ENCODE measurements around the gene SPEG. TPM values are rescaled to one million over a fixed set of nuclear protein-coding genes. Genes with fewer than 3 reads are reported as not detected.
"Not testable (repeated sequence)": the region's sequence is repeated elsewhere in the genome, so short reads cannot be mapped to it uniquely, and the experiment has no call there.

SPEG gene
- 0.32 and 0.75 TPM in 2 replicates for total RNA-seq

DNA sequence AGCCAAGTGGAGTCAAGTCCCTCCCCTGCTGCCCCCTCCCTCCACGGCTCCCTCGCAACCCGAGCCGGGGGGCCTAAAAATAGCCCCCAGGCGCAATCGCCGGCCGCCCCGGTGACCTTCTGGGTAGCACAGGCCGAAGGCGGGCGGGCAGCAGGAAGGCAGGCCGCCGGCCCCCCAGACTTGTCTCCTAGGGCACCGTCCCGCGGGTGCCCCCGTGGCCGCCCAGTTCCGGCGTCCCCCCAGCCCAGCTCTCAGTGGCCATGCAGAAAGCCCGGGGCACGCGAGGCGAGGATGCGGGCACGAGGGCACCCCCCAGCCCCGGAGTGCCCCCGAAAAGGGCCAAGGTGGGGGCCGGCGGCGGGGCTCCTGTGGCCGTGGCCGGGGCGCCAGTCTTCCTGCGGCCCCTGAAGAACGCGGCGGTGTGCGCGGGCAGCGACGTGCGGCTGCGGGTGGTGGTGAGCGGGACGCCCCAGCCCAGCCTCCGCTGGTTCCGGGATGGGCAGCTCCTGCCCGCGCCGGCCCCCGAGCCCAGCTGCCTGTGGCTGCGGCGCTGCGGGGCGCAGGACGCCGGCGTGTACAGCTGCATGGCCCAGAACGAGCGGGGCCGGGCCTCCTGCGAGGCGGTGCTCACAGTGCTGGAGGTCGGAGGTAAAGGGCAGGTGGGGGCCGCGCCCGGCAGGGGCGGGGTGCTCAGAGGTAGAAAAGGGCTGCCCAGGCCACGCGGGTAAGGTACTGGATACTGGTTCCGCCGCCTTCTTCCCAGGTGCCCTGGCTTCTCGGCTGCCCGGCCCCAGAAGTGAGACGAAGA, at the start of gene SPEG:
Gene SPEG, plus strand, starts transcription at position 126 of the 808 bp plus-strand sequence. Its CDS starts 135 bp downstream, at position 261.
- intact Hi-C loops (cut with micrococcal nuclease): loop anchor here (1.0 kb wide), 1 partner anchor 32 kb away; no protein-coding TSS in a partner anchor

- intact Hi-C loops (cut with micrococcal nuclease): loop anchor here (5.0 kb wide), 3 partner anchors 88 to 1168 kb away; partner anchors contain the start of genes ARPC2, CNOT9 and USP37
Measured at GRCh38 chr2:219384859-219385258, 49.8 kb upstream of the SPEG start.

DNA sequence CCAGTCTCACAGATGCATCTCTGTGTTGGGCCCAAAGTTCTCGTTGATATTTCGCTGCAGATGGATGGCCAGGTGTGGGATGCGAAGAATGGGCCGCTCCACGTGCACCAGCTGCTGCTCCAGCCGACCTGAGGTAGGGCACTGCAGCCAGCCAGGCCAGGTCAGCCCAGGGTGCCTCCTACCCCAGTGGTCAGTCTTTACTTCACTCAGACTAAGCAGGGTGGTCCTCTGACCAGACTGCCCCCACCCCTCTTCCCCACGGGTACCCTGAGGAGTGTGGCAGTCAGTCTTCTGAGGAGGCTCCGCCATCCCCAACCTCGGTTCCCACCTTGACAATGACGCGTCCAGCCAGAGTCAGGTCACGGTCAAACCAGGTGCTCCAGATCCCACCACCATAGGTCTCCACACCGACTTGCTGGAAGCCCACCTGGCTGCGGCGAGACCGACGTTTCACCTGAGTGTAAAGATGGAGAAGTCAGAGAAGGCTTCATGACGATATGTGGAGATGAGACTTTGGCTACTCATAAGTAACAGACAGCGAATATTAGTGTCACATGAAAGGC, 48.6 kb upstream of the SPEG start:
- intact Hi-C loops (cut with micrococcal nuclease): loop anchor here (5.0 kb wide), 3 partner anchors 89 to 1169 kb away; partner anchors contain the start of genes ARPC2, CNOT9 and USP37

- intact Hi-C loops (cut with micrococcal nuclease): loop anchor here (1.0 to 5.0 kb wide), 5 partner anchors 89 to 1169 kb away; partner anchors contain the start of genes ARPC2, CNOT9, TTLL4 and USP37
Measured at GRCh38 chr2:219386532-219387280, 47.9 kb upstream of the SPEG start.

- intact Hi-C loops (cut with micrococcal nuclease): loop anchor here (1.0 to 5.0 kb wide), 15 partner anchors 90 to 1170 kb away; partner anchors contain the start of genes ANKZF1, ARPC2, ATG9A and CHPF
Measured at GRCh38 chr2:219387306-219388120, 47.1 kb upstream of the SPEG start, which contains the start of gene DNPEP. Gene DNPEP, minus strand, starts transcription at chr2:219387912. Its CDS starts 118 bp downstream, at chr2:219387794.

DNA sequence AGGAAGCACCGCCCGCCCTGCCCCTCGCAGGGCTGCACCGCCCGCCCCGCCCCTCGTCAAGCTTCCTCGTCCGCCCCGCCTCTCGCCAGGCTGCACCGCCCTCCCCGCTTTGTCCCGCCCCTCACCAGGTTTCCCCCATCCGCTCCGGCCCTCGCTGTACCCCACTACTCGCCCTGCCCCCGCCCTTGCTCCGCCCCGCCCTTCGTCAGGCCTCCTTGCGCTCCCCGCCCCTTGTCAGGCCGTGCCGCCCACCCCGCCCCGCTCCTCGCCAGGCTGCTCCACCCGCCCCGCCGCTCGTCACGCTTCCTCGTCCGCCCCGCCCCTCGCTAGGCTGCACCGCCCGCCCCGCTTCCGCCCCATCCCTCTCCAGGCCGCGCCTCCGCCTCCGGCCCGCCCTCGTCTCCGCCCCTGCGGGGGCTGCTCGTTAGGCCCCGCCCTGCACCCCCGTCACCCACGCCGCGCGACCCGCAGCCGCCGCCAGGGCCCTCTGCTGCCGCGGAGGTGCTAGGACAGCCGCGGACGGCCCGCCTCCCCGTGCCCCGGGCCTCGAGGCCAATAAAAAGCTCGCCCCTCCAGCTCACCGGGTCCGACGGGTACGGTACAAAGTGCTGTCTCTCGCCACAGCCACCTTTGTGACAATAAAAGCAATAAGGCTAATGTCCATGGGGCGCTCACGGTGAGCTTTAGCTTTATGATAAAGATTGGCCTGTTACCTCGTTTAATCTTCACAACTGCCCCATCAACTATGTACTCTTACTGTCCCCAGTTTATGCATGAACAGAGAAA, 46.3 kb upstream of the SPEG start:
- intact Hi-C loops (cut with micrococcal nuclease): loop anchor here (1.0 to 5.0 kb wide), 13 partner anchors 91 to 1171 kb away; partner anchors contain the start of genes ANKZF1, ARPC2, ATG9A and CHPF

DNA sequence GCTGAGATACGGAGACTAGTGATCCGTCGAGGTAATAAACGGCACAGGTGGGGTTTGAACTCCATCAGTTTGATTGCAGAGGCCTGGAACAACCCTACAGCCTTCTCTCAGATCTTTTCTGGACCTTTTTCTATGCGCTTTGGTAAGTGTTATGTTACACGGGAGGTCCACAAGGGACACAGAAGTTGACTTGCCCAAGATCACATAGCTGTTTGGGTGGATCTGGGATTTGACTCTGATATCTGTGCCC, 45.8 kb upstream of the SPEG start:
- intact Hi-C loops (cut with micrococcal nuclease): loop anchor here (1.0 to 5.0 kb wide), 13 partner anchors 92 to 1172 kb away; partner anchors contain the start of genes ANKZF1, ARPC2, ATG9A and CHPF

- intact Hi-C loops (cut with micrococcal nuclease): no loop called here
Measured at GRCh38 chr2:219392754-219393153, 41.9 kb upstream of the SPEG start.

DNA sequence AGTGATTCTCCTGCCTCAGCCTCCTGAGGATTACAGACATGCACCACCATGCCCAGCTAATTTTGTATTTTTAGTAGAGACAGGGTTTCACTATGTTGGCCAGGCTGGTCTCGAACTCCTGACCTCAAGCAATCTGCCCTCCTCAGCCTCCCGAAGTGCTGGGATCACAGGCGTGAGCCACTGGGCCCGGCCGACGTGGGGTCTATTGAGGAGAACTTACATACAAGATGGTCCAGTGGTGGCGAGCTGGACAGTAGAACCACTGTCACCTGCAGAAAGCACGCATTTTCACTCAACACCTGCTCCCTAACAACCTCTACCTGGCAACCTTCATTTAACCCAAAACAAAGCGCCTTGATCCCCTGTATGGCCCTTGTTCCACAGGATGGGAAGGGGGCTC, 39.6 kb upstream of the SPEG start:
- intact Hi-C loops (cut with micrococcal nuclease): not testable (repeated sequence)

GRCh38 chr2:219395609-219396008, 39.0 kb upstream of the SPEG start:
- intact Hi-C loops (cut with micrococcal nuclease): no loop called here

DNA sequence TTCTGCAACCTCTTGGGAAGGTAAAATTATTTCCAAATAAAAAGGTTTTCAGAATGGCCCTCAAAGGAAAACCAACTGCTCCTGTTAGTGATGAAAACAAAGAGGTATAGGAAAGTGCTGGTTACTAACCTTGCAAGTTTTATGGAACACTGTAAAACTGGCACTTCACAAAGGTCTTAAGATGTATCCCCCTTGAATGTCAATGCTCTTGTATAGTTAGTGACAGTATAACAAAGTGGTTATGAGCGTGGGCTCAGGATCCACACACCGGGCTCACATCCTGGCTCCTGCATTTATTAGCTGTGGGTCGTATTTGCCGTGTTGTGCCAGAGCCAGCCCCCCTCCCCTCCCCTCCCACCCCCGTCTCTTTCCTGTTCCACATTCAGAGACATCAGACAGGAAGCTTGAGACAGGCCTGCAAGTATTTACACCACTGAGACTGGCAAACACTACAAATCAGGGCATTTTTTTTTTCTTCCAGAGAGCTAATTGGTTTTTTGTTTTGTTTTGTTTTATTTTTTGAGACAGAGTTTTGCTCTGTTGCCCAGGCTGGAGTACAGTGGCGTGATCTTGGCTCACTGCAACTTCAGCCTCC, 37.7 kb upstream of the SPEG start:
- intact Hi-C loops (cut with micrococcal nuclease): no loop called here

DNA sequence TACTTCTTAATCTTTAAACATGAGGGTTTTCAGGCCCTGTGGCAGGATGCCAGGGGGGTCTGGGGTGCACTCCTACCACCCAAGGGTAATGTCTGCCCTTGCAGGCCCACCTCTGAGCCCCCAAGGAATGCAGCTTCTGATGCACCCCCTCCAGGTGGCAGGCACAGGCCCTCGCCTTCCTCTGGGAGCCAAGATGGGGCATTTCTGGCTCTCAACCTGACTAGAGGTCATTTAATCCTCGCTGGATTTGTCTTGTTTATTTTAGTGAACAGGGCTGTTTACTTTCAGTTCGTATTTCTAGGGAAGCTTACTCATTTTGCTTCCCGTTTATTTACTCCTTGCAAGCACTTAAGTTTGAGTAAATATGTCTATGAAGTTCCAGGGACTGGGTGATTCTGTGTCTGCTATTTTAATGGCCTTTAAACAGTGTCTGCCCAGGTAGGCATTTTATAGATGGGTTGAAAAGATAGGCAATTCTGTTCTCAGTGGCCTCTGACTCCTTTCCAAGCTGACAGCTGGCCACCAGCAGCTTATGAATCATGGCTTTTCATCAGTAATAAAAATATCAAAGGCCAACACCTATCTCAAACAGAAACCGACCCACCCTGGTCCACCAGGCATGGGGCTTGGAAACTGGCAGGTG, 35.8 kb upstream of the SPEG start:
- intact Hi-C loops (cut with micrococcal nuclease): no loop called here

- intact Hi-C loops (cut with micrococcal nuclease): no loop called here
Measured at GRCh38 chr2:219399716-219400478, 34.7 kb upstream of the SPEG start.

DNA sequence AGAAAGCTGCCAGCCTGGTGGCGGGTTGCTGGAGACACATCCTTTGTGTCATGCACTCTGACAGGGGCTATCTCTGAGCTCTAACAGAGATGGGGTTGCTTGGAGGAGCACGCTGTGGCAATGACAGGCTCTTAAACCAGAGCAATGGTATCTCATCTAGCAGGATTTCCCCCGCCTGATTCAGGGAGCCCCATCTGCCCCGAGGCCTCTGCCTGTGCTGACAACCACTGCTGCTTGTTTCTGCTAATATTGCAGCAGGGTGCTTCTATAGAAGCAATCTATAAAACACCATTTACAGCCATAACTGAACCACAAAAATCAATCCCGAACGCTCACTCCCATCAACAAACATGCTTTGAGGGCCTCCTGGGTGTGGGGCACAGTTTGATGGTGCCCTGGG, 34.1 kb upstream of the SPEG start:
- intact Hi-C loops (cut with micrococcal nuclease): no loop called here

- intact Hi-C loops (cut with micrococcal nuclease): no loop called here
Measured at GRCh38 chr2:219401606-219402005, 33.0 kb upstream of the SPEG start.

DNA sequence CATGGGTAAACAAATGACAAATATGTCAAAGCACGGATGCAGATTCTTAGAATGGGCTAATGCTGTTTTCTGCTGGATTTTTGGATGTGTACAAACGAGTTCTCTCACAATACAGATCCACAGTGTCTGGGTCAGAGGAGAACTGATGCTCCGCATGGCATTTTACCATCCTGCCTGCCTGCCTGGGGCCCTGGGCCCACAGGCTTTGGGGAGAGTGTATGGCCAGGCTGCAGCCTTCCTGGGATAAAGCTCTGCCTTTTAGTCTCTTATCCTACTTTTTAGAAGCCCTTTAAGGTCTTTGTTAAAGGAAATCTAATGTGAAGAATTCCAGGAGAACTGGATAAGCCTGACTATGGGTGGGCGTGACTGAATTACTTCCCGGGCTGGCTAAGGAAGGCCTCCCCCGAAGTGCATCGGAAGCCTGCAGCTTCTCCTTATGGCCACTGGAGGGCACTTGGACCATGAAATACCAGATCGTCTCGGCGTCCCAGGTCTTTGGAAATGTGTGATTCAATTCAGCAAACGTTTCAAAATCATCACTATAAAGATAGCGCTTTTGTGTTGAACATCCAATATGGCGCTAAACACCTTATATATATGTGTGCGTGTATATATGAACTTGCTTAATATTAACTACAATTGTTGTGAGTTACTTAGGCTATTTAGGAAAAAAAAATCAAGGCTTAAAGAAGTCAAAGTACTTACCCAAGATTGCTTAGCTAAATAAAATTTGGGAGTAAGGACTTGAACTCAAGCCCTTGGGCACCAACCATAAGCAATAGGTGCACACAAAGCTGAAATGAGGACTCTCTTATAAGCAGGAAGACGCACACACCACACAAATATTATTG, 31.8 kb upstream of the SPEG start:
- intact Hi-C loops (cut with micrococcal nuclease): loop anchor here (1.0 kb wide), 3 partner anchors 31 to 127 kb away; partner anchors contain the start of gene SPEG

GRCh38 chr2:219403861-219404260, 30.8 kb upstream of the SPEG start:
- intact Hi-C loops (cut with micrococcal nuclease): loop anchor here (1.0 kb wide), 3 partner anchors 30 to 126 kb away; partner anchors contain the start of gene SPEG
